HepG2 (cell line): Measurements from ENCODE around the gene METTL22. TPM values are rescaled to one million over a fixed set of nuclear protein-coding genes. Genes with fewer than 3 reads are reported as not detected.

ENCODE experiments used
- AKAP8 ChIP-seq: sonication (generic); formaldehyde crosslinking; IDR thresholded peaks from 2 replicates; pipeline ENCODE4 v1.5.1; 2020; ENCODE audit warnings: mild to moderate bottlenecking, missing genetic modification reagents
- BHLHE40 ChIP-seq: IDR thresholded peaks from 2 replicates; pipeline ENCODE4 v1.6.1; 2011; ENCODE audit warnings: low read length, improper control_type of control experiment
- CREB1 ChIP-seq, 2 experiments: fragments of 450-650 bp in 1 of 2; IDR thresholded peaks; 2 replicates each; pipeline ENCODE4 v1.6.1; 2016 to 2017; ENCODE audit warnings: control low read depth in 1 of 2, mild to moderate bottlenecking in 1 of 2, missing compliant biosample characterization in 1 of 2, missing genetic modification characterization in 1 of 2
- FOXA1 ChIP-seq, 2 experiments: fragments of 450-650 bp in 1 of 2; sonication (generic) in 1 of 2; formaldehyde crosslinking in 1 of 2; IDR thresholded peaks; 2 replicates each; pipeline versions ENCODE4 v1.4.0 to v1.6.1; 2016 to 2020; ENCODE audit warnings: missing genetic modification reagents in 1 of 2
- MED1 ChIP-seq: sonication (generic); formaldehyde crosslinking; IDR thresholded peaks from 2 replicates; pipeline ENCODE4 v1.4.0; 2020; ENCODE audit warnings: missing genetic modification reagents
- SP5 ChIP-seq: IDR thresholded peaks from 2 replicates; pipeline ENCODE4 v1.6.1; 2016; ENCODE audit warnings: low read depth, borderline replicate concordance
- SPEN ChIP-seq: sonication (generic); formaldehyde crosslinking; IDR thresholded peaks from 2 replicates; pipeline ENCODE4 v1.5.1; 2020; ENCODE audit warnings: low read depth, mild to moderate bottlenecking, missing genetic modification reagents
- ZNF574 ChIP-seq: sonication (generic); formaldehyde crosslinking; IDR thresholded peaks from 2 replicates; pipeline ENCODE4 v1.4.0; 2020; ENCODE audit warnings: missing genetic modification reagents
- ZNF770 ChIP-seq: sonication (generic); formaldehyde crosslinking; IDR thresholded peaks from 2 replicates; pipeline ENCODE4 v1.5.0; 2020; ENCODE audit warnings: mild to moderate bottlenecking, missing genetic modification reagents
- ZSCAN22 ChIP-seq: sonication (generic); formaldehyde crosslinking; IDR thresholded peaks from 2 replicates; pipeline ENCODE4 v1.4.0; 2020; ENCODE audit warnings: mild to moderate bottlenecking, missing genetic modification reagents
- polyA plus RNA-seq, 8 experiments: library from polyadenylated mRNA; depleted of rRNA in 3 of 8; stranded (reverse) in 7 of 8; unstranded in 1 of 8; fragments of >200 nt; fragmentation: Illumina TruSeq in 4 of 8; extraction: Trizol in 4 of 8; gene quantifications; 2 replicates each; pipeline versions ENCODE4 v1.2.1 to v1.2.3, GENCODE V29; 2011 to 2016; ENCODE audit warnings: low read depth in 4 of 8, missing spikeins in 1 of 8, mixed read lengths in 1 of 8; ENCODE audit not compliant: insufficient read depth in 1 of 8
- total RNA-seq, 5 experiments: library from RNA; depleted of rRNA; stranded (reverse); fragments of >200 nt; fragmentation: Illumina TruSeq; extraction: Trizol; gene quantifications; 2 replicates each; pipeline ENCODE4 v1.2.3, GENCODE V29; 2016; ENCODE audit warnings: low read depth in 1 of 5
- TF ChIP-seq, protein P1 (sequence below): sonication (generic); formaldehyde crosslinking; IDR thresholded peaks from 2 replicates; pipeline ENCODE4 v1.9.0; 2021; ENCODE audit warnings: mild to moderate bottlenecking, missing genetic modification reagents
- TF ChIP-seq, protein P2 (sequence below): IDR thresholded peaks from 2 replicates; pipeline ENCODE4 v1.6.1; 2016; ENCODE audit warnings: missing genetic modification reagents, missing compliant biosample characterization
- TF ChIP-seq, protein P3 (sequence below): conservative IDR thresholded peaks from 2 replicates; pipeline ENCODE4 v1.6.1; 2018; ENCODE audit warnings: missing genetic modification reagents

METTL22 gene
- total and polyA plus RNA-seq, 2 of the 13 experiments (the other 11 are each of a cell fraction or from before 2014, with no cell fraction given), result 36.2 to 94.8 TPM

DNA sequence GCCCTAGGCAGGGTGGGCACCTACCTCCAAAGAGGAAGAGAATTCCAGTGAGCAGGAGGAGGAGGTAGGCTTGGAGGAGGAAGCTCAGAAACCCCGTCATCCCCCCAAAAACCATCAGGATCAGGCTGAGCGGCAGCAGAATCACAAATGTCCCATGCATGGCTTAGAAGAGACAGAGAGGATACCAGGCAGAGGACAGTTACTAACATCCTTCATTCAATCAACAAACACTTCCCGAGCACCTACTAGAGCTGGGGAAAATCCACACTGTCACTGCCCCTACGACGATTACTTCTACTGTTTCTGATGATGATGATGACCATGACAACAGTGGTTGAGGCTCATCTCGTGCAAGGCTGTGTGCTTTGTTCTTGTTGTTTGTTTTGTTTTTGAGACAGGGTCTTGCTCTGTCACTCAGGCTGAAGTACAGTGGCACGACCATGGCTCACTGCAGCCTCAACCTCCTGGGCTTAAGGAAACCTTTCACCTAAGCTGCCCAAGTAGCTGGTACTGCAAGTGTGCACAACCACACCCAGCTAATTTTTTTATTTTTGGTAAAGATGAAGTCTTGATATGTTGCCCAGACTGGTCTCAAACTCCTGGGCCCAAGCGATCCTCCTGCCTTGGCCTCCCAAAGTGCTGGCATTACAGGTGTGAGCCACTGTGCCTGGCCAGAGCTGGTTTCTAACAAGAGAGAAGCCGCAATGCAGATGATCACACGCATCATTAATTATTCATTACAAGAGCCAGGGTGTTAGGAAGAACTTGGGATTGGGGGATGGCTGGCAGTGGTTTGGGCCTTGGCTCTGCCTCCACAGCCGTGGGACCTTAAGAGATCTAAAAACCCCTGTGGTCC is 49.2 kb upstream of the METTL22 start (continued):
- TF ChIP-seq SPEN (CRISPR knock-in tag), result peak; percentile 64; the same call in 1 of the 2 replicates
- TF ChIP-seq FOXA1 (IDR thresholded peaks at IDR 0.05), result no peak
- 0 out of 2 replicates have a peak, but pooled peaks have one; percentile 15 for TF ChIP-seq FOXA1 (CRISPR knock-in tag; IDR thresholded peaks at IDR 0.05)
- TF ChIP-seq AKAP8 (CRISPR knock-in tag), result 0 out of 2 replicates have a peak, but pooled peaks have one; percentile 24
- 0 out of 2 replicates have a peak, but pooled peaks have one; percentile 13 for TF ChIP-seq BHLHE40
- 0 out of 2 replicates have a peak, but pooled peaks have one; percentile 2 for TF ChIP-seq ZNF574 (CRISPR knock-in tag)
- 0 out of 2 replicates have a peak, but pooled peaks have one; percentile 13 for TF ChIP-seq SP5 (CRISPR knock-in tag)
- TF ChIP-seq, protein P1, sequence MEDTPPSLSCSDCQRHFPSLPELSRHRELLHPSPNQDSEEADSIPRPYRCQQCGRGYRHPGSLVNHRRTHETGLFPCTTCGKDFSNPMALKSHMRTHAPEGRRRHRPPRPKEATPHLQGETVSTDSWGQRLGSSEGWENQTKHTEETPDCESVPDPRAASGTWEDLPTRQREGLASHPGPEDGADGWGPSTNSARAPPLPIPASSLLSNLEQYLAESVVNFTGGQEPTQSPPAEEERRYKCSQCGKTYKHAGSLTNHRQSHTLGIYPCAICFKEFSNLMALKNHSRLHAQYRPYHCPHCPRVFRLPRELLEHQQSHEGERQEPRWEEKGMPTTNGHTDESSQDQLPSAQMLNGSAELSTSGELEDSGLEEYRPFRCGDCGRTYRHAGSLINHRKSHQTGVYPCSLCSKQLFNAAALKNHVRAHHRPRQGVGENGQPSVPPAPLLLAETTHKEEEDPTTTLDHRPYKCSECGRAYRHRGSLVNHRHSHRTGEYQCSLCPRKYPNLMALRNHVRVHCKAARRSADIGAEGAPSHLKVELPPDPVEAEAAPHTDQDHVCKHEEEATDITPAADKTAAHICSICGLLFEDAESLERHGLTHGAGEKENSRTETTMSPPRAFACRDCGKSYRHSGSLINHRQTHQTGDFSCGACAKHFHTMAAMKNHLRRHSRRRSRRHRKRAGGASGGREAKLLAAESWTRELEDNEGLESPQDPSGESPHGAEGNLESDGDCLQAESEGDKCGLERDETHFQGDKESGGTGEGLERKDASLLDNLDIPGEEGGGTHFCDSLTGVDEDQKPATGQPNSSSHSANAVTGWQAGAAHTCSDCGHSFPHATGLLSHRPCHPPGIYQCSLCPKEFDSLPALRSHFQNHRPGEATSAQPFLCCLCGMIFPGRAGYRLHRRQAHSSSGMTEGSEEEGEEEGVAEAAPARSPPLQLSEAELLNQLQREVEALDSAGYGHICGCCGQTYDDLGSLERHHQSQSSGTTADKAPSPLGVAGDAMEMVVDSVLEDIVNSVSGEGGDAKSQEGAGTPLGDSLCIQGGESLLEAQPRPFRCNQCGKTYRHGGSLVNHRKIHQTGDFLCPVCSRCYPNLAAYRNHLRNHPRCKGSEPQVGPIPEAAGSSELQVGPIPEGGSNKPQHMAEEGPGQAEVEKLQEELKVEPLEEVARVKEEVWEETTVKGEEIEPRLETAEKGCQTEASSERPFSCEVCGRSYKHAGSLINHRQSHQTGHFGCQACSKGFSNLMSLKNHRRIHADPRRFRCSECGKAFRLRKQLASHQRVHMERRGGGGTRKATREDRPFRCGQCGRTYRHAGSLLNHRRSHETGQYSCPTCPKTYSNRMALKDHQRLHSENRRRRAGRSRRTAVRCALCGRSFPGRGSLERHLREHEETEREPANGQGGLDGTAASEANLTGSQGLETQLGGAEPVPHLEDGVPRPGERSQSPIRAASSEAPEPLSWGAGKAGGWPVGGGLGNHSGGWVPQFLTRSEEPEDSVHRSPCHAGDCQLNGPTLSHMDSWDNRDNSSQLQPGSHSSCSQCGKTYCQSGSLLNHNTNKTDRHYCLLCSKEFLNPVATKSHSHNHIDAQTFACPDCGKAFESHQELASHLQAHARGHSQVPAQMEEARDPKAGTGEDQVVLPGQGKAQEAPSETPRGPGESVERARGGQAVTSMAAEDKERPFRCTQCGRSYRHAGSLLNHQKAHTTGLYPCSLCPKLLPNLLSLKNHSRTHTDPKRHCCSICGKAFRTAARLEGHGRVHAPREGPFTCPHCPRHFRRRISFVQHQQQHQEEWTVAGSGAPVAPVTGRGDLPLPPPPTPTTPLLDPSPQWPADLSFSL, result 0 out of 2 replicates have a peak, but pooled peaks have one; percentile 12
- TF ChIP-seq CREB1 (IDR thresholded peaks at IDR 0.05), result peak; percentile 62
- no peak for TF ChIP-seq CREB1 (CRISPR knock-in tag; IDR thresholded peaks at IDR 0.05)
- peak; percentile 26; the same call in 1 of the 2 replicates for TF ChIP-seq ZNF770
- TF ChIP-seq, protein P2, sequence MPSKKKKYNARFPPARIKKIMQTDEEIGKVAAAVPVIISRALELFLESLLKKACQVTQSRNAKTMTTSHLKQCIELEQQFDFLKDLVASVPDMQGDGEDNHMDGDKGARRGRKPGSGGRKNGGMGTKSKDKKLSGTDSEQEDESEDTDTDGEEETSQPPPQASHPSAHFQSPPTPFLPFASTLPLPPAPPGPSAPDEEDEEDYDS (CRISPR knock-in tag), result no peak
- no peak for TF ChIP-seq MED1
- TF ChIP-seq ZSCAN22 (CRISPR knock-in tag), result no peak
- TF ChIP-seq, protein P3, sequence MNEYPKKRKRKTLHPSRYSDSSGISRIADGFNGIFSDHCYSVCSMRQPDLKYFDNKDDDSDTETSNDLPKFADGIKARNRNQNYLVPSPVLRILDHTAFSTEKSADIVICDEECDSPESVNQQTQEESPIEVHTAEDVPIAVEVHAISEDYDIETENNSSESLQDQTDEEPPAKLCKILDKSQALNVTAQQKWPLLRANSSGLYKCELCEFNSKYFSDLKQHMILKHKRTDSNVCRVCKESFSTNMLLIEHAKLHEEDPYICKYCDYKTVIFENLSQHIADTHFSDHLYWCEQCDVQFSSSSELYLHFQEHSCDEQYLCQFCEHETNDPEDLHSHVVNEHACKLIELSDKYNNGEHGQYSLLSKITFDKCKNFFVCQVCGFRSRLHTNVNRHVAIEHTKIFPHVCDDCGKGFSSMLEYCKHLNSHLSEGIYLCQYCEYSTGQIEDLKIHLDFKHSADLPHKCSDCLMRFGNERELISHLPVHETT (CRISPR knock-in tag), result 0 out of 2 replicates have a peak, but pooled peaks have one; percentile 14
